GM23338 (cell line): ENCODE results near the gene TENM4. TPM values are rescaled to one million over a fixed set of nuclear protein-coding genes. Genes with fewer than 3 reads are reported as not detected.

Experiments
- ATAC-seq: fragments of 200-7000 bp; cut with Tn5 transposase; 3 replicates; pipeline ENCODE4 v1.9.1; 2020
- DNase-seq: peaks from one replicate; pipeline ENCODE4 v3.0.0-alpha.2; 2015; ENCODE audit warnings: low spot score
- H2AFZ ChIP-seq: fragments of 200-600 bp; sonication (generic); 2 replicates; pipeline ENCODE4 v1.8.0; 2016; ENCODE audit warnings: antibody characterized with exemption, mild to moderate bottlenecking, moderate library complexity
- H3F3A ChIP-seq: fragments of 200-600 bp; sonication (generic); replicated peaks from 2 replicates; pipeline ENCODE4 v1.8.0; 2017; ENCODE audit warnings: antibody characterized with exemption, mixed run types, low read depth
- H3K27ac ChIP-seq: fragments of 200-600 bp; sonication (generic); 2 replicates; pipeline ENCODE4 v1.6.1; 2016; ENCODE audit warnings: low read depth
- H3K27me3 ChIP-seq: fragments of 200-600 bp; sonication (generic); 2 replicates; pipeline ENCODE4 v1.8.0; 2016; ENCODE audit warnings: mild to moderate bottlenecking, mixed run types, moderate library complexity; ENCODE audit not compliant: insufficient read depth
- H3K36me3 ChIP-seq: fragments of 200-600 bp; sonication (generic); 2 replicates; pipeline ENCODE4 v1.8.0; 2016; ENCODE audit warnings: mild to moderate bottlenecking; ENCODE audit not compliant: insufficient read depth
- H3K4me1 ChIP-seq: fragments of 200-600 bp; sonication (generic); 2 replicates; pipeline ENCODE4 v1.8.0; 2016; ENCODE audit warnings: mild to moderate bottlenecking, moderate library complexity; ENCODE audit not compliant: insufficient read depth
- H3K4me2 ChIP-seq: fragments of 200-600 bp; sonication (generic); 2 replicates; pipeline ENCODE4 v1.7.1; 2017; ENCODE audit warnings: mixed run types
- H3K4me3 ChIP-seq: fragments of 200-600 bp; sonication (generic); 2 replicates; pipeline ENCODE4 v1.6.1; 2016; ENCODE audit warnings: mixed run types
- H3K79me2 ChIP-seq: fragments of 200-600 bp; sonication (generic); replicated peaks from 2 replicates; pipeline ENCODE4 v1.8.0; 2017; ENCODE audit warnings: mild to moderate bottlenecking; ENCODE audit not compliant: insufficient read depth
- H3K9me2 ChIP-seq: fragments of 200-600 bp; sonication (generic); 2 replicates; pipeline ENCODE4 v1.8.0; 2017; ENCODE audit not compliant: insufficient read depth
- H4K20me1 ChIP-seq: fragments of 200-600 bp; sonication (generic); replicated peaks from 2 replicates; pipeline ENCODE4 v1.8.0; 2017; ENCODE audit warnings: mild to moderate bottlenecking; ENCODE audit not compliant: insufficient read depth
- H3K27ac Mint-ChIP-seq: 2 replicates; pipeline ENCODE4 v1.8.0; 2020; ENCODE audit warnings: inconsistent platforms, mild to moderate bottlenecking, moderate library complexity, mixed read lengths
- H3K27me3 Mint-ChIP-seq: 3 replicates; pipeline ENCODE4 v1.8.0; 2022; ENCODE audit warnings: low read depth, mild to moderate bottlenecking, moderate library complexity, mixed read lengths, inconsistent platforms; ENCODE audit not compliant: insufficient read depth, poor library complexity
- H3K36me3 Mint-ChIP-seq: 3 replicates; pipeline ENCODE4 v1.8.0; 2021; ENCODE audit warnings: low read depth, mild to moderate bottlenecking, inconsistent platforms, moderate library complexity, mixed read lengths
- H3K4me1 Mint-ChIP-seq: 3 replicates; pipeline ENCODE4 v1.8.0; 2020; ENCODE audit warnings: mild to moderate bottlenecking, inconsistent platforms, mixed read lengths
- H3K4me3 Mint-ChIP-seq: 3 replicates; pipeline ENCODE4 v1.8.0; 2021; ENCODE audit warnings: moderate library complexity, mild to moderate bottlenecking, inconsistent platforms, mixed read lengths
- H3K9me3 Mint-ChIP-seq: 3 replicates; pipeline ENCODE4 v1.8.0; 2020; ENCODE audit warnings: moderate library complexity, mild to moderate bottlenecking, inconsistent platforms, mixed read lengths
- CTCF ChIP-seq, 2 experiments: fragments of 200-600 bp in 1 of 2; sonication (generic) in 1 of 2; conservative IDR thresholded peaks; 2 replicates each; pipeline versions ENCODE4 v1.5.1 to v1.6.1; 2016 to 2017; ENCODE audit warnings: antibody characterized with exemption in 2 of 2, low read depth in 2 of 2, mild to moderate bottlenecking in 2 of 2, moderate library complexity in 1 of 2
- EZH2 ChIP-seq: fragments of 200-600 bp; sonication (generic); IDR thresholded peaks from one replicate; pipeline ENCODE4 v1.8.0; 2017; ENCODE audit warnings: antibody characterized with exemption, mild to moderate bottlenecking, low read depth; ENCODE audit not compliant: unreplicated experiment
- EZH2phosphoT487 ChIP-seq: fragments of 200-600 bp; sonication (generic); IDR thresholded peaks from one replicate; pipeline ENCODE4 v1.8.1; 2018; ENCODE audit warnings: antibody characterized with exemption; ENCODE audit not compliant: unreplicated experiment
- JUNB ChIP-seq: IDR thresholded peaks from one replicate; pipeline ENCODE4 v1.6.1; 2016; ENCODE audit warnings: antibody characterized with exemption; ENCODE audit not compliant: unreplicated experiment
- NANOG ChIP-seq: IDR thresholded peaks from 2 replicates; pipeline ENCODE4 v1.6.1; 2016; ENCODE audit warnings: antibody characterized with exemption, borderline replicate concordance
- POLR2AphosphoS5 ChIP-seq: IDR thresholded peaks from 2 replicates; pipeline ENCODE4 v1.6.1; 2016; ENCODE audit warnings: antibody characterized with exemption, low read depth
- REST ChIP-seq: IDR thresholded peaks from one replicate; pipeline ENCODE4 v1.6.1; 2018; ENCODE audit warnings: antibody characterized with exemption; ENCODE audit not compliant: unreplicated experiment
- STAT1 ChIP-seq: IDR thresholded peaks from one replicate; pipeline ENCODE4 v1.6.1; 2016; ENCODE audit warnings: antibody characterized with exemption; ENCODE audit not compliant: unreplicated experiment
- ZNF114 ChIP-seq: fragments of 250-450 bp; sonication (Bioruptor Pico); IDR thresholded peaks from 2 replicates; pipeline ENCODE4 v1.5.0; 2020; ENCODE audit warnings: mild to moderate bottlenecking, moderate library complexity
- ZNF331 ChIP-seq: fragments of 250-450 bp; sonication (Bioruptor Pico); IDR thresholded peaks from 2 replicates; pipeline ENCODE4 v1.5.0; 2020; ENCODE audit warnings: low read depth, mild to moderate bottlenecking, moderate library complexity
- ZNF462 ChIP-seq: fragments of 250-450 bp; sonication (Bioruptor Pico); IDR thresholded peaks from 2 replicates; pipeline ENCODE4 v1.5.0; 2020; ENCODE audit warnings: mild to moderate bottlenecking, moderate library complexity
- polyA plus RNA-seq: library from polyadenylated mRNA; unstranded; fragments of >200 nt; fragmentation: Nextera tagmentation; extraction: Ambion mirVana; gene quantifications from 2 replicates; pipeline ENCODE4 v1.2.1, GENCODE V29; 2016
- total RNA-seq: library from RNA; depleted of rRNA; stranded (reverse); fragments of >200 nt; shearing (Covaris generic); gene quantifications from 2 replicates; pipeline ENCODE4 v1.2.3, GENCODE V29; 2014

TENM4 gene
- total and polyA plus RNA-seq, 2 experiments from 2014 or later: 7.3 TPM

- no peak overlapping the region for H3K4me2 ChIP-seq
Observed at GRCh38 chr11:79078456-79078855, 362.4 kb downstream of the TENM4 start.

More at GRCh38 chr11:79078456-79078855, 362.4 kb downstream of the TENM4 start:
- Mint-ChIP-seq H3K27ac (no peak overlapping the region), H3K36me3 (peaks cover 7% of the 10 kb centered on the region; the same call in 2 of the 3 replicates), H3K4me3 (no peak overlapping the region), H3K9me3 (peaks cover 10% of the 10 kb centered on the region), H3K4me1 (peaks cover 17% of the 10 kb centered on the region), H3K27me3 (peaks cover 3% of the 10 kb centered on the region)
- no peaks in the 10 kb centered on the region for H3K9me2 ChIP-seq
- no peak for DNase-seq
- no peaks in the 10 kb centered on the region for H3K36me3 ChIP-seq
- no peaks in the 10 kb centered on the region for H3F3A ChIP-seq
- no peak overlapping the region for H2AFZ ChIP-seq
- H3K4me3 ChIP-seq: no peak overlapping the region
- no peaks in the 10 kb centered on the region for H4K20me1 ChIP-seq
- ATAC-seq: no peak
- no peaks in the 10 kb centered on the region for H3K79me2 ChIP-seq
- no peak overlapping the region for H3K27ac ChIP-seq
- TF ChIP-seq ZNF331 (CRISPR knock-in tag) (no peak), EZH2 (no peak), POLR2AphosphoS5 (no peak), STAT1 (no peak), JUNB (no peak), NANOG (no peak), EZH2phosphoT487 (no peak), ZNF462 (CRISPR knock-in tag) (no peak), ZNF114 (CRISPR knock-in tag) (no peak), CTCF (conservative IDR thresholded peaks at IDR 0.05; ENCODE audit: low read depth in 2 of 2) (no peak), REST (no peak)
- no peaks in the 10 kb centered on the region for H3K27me3 ChIP-seq
- H3K4me1 ChIP-seq: 0 out of 2 replicates have a peak, but pooled peaks cover 6% of the 10 kb centered on the region
